CD4-positive, alpha-beta T cell treated with Interleukin-4 for 1 hour (primary cell): ENCODE results near the gene CCNJL.

Experiments used
- DNase-seq, 2 donors: peaks; one replicate each; pipeline ENCODE4 v3.0.0-alpha.2; 2020 to 2022

CCNJL gene

DNA sequence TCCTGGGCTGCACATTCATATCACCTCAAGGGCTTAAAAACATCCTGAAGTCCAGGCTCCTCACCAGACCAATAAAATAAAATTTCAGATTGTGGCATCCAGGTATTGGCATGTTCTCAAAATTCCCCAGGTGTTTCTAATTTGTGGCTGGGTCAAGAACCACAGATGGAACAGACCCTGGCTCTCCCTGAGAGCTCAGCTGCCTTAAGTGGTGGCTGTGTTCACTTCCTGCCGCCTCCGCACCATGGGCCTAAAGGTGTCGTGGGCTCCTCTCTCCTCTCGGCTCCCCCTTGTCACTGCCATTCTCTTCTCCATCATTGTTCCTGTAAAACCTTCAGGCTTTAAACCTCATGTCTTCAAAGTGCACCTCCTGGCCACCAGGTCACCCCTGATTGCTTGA, 17.8 kb upstream of the CCNJL start:
- no peak for DNase-seq

DNA sequence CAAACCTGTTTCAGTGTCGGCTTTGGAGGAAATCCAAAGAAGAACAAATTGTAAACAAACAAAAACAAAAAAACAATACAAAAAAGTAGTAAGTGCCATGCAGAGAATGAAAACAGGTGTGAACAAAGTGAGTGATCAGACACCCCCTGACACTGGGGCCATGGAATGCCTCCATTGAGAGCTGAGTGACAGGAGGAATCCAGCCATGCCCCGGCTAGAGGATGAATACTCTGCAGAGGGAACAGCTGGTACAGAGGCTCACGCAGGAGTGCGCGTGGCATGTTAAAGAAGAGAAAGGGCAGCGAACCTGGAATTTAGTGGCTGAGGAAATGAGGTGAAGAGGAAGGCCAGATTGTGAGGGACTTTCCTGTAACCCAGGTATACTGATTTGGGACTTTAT, 15.5 kb upstream of the CCNJL start:
- no peak for DNase-seq

GRCh38 chr5:160326981-160327380, 14.6 kb upstream of the CCNJL start:
- DNase-seq: no peak

GRCh38 chr5:160325716-160326115, 13.4 kb upstream of the CCNJL start:
- no peak for DNase-seq

- no peak for DNase-seq
These were observed 12.5 kb upstream of the CCNJL start for GRCh38 chr5:160324886-160325285.

DNA sequence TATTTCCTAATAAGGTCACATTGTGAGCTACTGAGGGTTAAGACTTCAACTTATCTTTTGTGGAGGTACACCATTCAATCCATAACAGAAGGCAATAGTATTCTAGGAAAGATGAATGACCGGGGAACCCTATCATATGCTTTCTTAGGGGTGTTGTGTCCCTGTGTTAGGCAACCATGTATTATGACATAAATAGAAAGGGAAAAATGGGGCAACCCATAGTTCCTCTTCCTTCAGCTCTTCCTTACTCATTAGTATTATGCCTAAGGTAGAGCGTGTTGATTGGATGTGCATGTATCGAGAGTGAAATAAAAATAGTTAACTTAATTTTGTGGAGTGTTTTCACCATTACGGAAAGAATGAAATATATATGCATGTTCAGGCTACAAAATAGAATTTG, 6.0 kb upstream of the CCNJL start:
- DNase-seq: no peak

DNA sequence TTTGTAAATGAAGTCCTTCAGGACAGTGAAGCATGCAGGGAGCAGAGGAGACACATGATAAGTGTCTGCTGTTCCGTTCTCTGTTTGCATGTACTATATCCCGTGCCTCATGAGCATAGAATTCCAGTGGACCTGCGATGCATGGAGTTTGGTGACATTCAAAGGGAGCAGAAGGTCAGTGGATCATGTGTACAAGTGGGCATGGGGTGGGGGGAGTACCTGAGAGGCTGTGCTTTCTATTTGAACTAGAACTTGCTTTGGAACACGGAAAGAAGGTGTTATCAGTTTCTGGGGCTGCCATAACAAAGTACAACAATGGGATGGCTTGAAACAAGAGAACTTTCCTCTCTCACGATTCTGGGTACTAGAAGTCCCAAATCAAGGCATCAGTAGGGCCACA, 5.1 kb upstream of the CCNJL start:
- DNase-seq: no peak

GRCh38 chr5:160315968-160316367, 3.6 kb upstream of the CCNJL start:
- DNase-seq: no peak

- no peak for DNase-seq
These were observed 780 bp upstream of the CCNJL start for GRCh38 chr5:160312960-160313727.

DNA sequence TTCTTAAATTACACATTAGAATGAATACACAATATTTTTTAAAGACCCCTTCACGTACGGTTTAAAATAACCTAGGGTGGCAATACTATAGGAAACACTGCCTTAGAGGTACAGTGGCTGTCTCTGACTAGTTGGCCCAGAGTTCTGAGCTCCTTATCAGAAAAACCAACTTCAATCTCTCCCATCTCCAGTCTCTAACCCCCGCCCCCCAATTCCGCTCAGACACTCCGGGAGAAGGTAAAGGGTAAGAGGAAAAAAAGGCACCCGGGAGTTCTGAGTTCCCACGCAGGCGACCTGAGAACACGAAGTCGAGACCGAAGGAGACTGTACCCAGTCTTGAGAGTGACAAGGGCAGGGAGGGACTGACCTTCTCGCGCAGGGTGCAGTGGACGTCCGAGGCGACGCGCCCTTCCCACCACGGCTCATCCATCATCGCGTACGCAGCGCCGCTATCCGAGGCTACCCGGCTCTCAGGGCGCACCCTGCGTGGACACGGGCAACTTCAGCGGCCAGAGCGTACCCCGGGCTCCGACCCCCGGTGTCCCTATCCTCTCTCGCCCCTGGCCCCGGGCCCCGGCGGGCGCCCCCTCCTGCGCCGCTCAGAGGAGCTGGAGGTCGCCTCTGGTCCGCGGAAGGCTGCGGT, 752 bp downstream of the CCNJL start:
- no peak for DNase-seq

GRCh38 chr5:160310552-160311295, 1.6 kb downstream of the CCNJL start:
- no peak for DNase-seq

DNA sequence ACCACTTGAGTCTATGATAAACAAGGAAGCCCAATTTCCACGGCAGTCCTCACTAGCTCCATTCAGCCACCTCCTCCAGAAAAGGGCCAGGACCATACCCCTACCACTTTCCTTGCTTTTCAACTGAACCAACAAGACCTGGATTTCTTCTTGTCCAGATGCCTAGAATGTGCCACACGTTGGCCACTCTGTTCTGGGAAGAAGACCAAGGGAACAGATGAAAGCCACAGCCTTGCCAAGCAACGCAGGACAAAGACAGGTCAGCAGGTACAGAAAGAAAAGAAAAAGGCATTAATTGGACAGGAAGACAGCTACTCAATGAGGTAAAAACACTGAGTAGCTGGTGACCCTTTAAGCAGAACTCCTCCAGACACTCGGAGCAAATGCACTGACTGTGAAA, 2.2 kb downstream of the CCNJL start:
- no peak for DNase-seq

DNA sequence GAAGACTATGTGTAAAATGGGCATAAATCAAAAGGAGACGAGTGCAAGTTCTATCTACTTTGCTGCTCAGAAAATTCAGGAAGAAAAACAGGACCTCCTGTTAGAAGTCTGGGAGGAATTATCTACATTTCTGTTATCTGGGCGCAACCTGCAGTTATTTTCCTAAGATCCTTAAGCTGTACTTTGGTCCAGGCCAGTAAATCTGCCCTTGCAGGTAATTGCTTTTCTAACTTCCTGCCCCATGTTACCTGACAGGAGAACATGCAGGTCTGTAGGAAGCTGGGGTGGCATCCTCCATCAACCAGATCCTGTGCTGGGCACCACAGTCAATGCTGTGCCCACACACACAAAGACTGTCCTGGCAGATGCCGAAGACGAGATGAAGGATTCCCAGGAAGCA, 5.7 kb downstream of the CCNJL start:
- no peak for DNase-seq

DNA sequence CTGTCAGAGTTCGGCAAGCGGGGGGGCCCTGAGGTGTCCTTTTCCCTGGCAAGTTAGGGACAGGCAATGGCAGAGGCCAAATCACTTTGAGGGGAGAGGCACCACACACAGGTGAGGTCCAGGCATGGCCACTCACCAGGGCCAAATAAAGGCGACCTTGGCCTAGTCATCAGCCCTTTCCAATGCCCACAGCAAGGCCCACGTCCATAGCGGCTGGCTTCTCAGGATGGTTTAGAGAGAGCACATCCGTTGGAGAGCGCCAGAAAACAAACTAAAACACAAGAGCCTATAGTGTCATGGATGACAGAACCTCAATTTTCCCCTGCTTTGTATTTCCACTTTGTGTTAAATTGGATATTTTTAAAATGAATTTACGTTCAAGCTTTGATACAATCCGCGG, 7.0 kb downstream of the CCNJL start:
- no peak for DNase-seq

GRCh38 chr5:160303690-160304089, 8.7 kb downstream of the CCNJL start:
- DNase-seq: no peak

GRCh38 chr5:160298189-160298588, 14.2 kb downstream of the CCNJL start:
- no peak for DNase-seq

DNA sequence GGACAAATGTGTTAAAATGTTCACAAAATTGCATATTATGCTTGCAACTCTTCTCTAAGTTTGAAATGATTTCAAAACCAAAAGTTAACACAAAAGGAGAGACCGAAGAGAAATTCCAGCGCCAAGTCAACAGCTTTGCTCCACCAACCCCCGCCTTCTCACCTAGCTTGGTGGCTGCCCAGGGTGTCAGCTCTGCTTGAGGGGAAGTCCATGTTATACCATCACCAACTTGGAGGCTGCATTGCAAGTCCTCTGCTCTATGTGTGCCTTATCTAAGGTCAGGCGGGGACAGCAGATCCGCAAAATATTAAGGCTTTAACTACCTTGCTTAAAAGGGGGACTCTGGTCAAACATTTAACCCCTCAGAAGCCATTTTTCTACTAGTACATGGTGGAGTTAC, 14.6 kb downstream of the CCNJL start:
- peak in 1 of 2 donors; percentile 26 for DNase-seq

DNA sequence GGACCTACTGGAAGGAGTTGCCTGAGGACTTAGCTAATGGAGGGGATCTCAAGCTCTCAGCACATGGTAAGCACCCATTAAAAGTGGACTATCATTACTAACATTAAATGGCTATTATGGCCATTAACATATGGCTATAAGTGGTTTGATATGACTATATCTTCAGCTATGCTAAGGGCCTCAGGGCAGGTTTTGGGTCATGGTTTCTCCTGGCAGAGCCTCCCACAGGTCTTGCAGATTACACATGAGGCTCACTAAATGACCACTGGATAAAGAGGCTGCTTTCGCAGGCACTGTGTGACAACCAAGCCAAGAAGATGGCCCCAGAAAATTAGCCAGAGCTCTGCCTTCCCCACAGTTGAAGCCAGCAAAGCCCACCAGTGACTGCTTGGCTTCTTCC, 15.4 kb downstream of the CCNJL start:
- DNase-seq: no peak

DNA sequence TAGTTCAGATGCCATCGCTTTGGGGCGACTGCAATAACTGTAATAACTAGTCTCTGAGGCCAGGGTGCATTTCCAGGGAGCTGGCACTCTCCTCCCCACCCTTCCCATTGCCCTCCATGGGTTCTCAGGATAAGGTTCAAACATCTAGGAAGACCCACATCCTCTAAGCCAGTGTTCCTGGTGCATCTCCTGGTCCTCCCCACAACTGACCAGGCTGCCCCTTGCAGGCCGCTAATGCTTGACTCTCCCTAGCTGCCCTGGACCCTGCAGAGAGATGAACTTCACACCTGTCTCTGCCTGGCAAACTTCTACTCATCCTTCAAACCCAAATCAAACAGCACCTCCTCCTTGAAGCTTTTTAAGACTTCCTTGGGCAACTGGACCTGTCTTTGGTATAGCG, 15.9 kb downstream of the CCNJL start:
- DNase-seq: no peak

DNA sequence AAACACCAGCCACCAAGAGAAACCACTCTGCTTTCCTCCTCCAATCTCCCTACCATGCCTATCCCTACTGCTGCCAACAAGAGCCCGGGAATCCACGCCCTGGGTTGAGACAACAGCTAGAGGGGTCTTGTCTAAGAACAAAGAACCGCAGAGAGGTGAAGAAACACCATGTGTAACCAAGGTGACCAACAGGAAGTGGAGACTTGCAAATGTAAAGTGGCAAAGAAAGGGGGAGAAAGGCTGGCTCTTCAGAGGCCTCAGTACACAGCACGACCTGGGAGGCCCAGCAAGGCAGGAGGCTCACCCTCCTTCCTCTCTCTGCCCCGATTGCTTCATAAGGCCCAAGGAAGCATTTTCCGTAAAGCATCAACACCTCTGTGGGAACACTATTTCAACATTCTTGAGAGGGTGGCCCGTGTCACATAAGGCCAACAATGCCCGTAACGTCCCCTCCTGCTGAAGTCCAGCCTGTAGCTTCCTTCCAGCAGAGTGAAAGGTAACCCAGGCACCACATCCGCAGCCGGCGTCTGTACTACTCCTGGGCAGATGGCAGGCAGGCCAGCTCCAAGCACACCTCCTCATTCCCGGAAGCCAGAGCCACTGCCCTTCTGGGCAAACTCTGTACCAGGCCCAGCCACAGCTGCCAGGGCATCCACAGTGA, 18.3 kb downstream of the CCNJL start:
- DNase-seq: no peak

- no peak for DNase-seq
These were observed 19.0 kb downstream of the CCNJL start for GRCh38 chr5:160293386-160293785.

- DNase-seq: no peak
These were observed 20.9 kb downstream of the CCNJL start for GRCh38 chr5:160291467-160291866.

DNA sequence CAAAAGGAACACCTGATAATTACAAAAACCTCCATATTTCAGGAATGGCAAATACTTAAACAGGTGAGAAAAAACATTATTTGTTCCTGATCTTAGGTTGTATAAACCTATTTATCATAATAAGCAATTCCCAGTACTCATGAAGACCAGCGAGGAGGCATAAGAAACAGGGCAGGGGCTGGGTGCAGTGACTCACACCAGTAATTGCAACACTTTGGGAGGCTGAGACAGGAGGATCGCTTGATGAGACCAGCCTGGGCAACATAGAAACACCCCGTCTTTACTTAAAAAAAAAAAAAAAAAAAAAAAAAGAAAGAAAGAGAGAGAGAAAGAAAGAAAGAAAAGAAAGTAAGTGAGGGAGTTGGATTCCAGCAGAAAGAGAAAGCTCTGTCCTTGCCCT, 21.6 kb downstream of the CCNJL start:
- DNase-seq: no peak

DNA sequence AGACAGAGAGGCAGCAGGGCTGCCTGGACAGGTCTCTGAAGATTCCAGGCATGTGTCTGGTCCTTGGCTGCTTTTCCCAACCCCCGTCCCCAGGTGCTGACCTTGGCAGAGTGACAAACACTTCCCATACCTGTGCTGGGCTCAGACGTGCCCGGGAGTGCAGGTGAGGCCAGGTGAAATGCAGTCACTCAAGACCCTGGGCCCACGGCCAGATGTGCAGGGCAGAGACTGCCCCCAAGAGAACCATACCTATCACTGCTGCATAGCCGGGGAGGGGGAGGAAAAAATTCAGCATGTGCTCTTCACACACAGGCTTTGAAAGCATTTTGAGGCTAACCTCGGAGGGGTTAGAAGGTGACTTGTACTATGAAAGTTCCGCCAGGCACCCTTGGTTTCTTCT, 22.6 kb downstream of the CCNJL start:
- DNase-seq: no peak
